Activated CD4-positive, alpha-beta T cell treated with anti-CD3 and anti-CD28 coated beads for 36 hours (primary cell): ENCODE data around the gene UBE2V1. TPM values are rescaled to one million over a fixed set of nuclear protein-coding genes. Genes with fewer than 3 reads are reported as not detected.
"Not testable (repeated sequence)": the region's sequence is repeated elsewhere in the genome, so short reads cannot be mapped to it uniquely, and the experiment has no call there.

Source experiments
- ATAC-seq: fragments of 200-7000 bp; cut with Tn5 transposase; one replicate; pipeline ENCODE4 v1.10.0; 2021; ENCODE audit warnings: mild to moderate bottlenecking, moderate library complexity
- CTCF ChIA-PET: fragments of 350-600 bp; sonication (Branson Sonifier 250); formaldehyde crosslinking; loops from one replicate; lab custom pipeline; 2021; ENCODE audit warnings: antibody characterized with exemption; lab: Charles Lee
- POLR2A ChIA-PET: fragments of 350-600 bp; sonication (Branson Sonifier 250); formaldehyde crosslinking; loops from one replicate; lab custom pipeline; 2021; ENCODE audit warnings: antibody characterized with exemption, inconsistent platforms; lab: Charles Lee
- DNase-seq: peaks from one replicate; pipeline ENCODE4 v3.0.0-alpha.2; 2020
- H3K27ac Mint-ChIP-seq: one replicate; pipeline ENCODE4 v1.8.0; 2021; ENCODE audit warnings: mixed read lengths
- H3K27me3 Mint-ChIP-seq: one replicate; pipeline ENCODE4 v1.8.0; 2021; ENCODE audit warnings: mixed read lengths
- H3K36me3 Mint-ChIP-seq: one replicate; pipeline ENCODE4 v1.8.0; 2021; ENCODE audit warnings: low read depth, mixed read lengths
- H3K4me1 Mint-ChIP-seq: one replicate; pipeline ENCODE4 v1.8.0; 2021; ENCODE audit warnings: mixed read lengths
- H3K4me3 Mint-ChIP-seq: one replicate; pipeline ENCODE4 v1.8.0; 2021; ENCODE audit warnings: mild to moderate bottlenecking, moderate library complexity, mixed read lengths
- H3K9me3 Mint-ChIP-seq: one replicate; pipeline ENCODE4 v1.8.0; 2021; ENCODE audit warnings: low read depth, mixed read lengths
- intact Hi-C, 2 experiments: fragments of 100-400 bp; cut with DNase I in 1 of 2; cut with micrococcal nuclease in 1 of 2; formaldehyde crosslinking; loops; one replicate each; pipeline versions ENCODE4 v1.14.2 to v1.15.1; 2022 to 2024; cut with DNase I, micrococcal nuclease
- total RNA-seq, 2 experiments: library from RNA; stranded (reverse); gene quantifications; one replicate each; pipeline ENCODE4 v1.2.3, GENCODE V29; 2021

Gene UBE2V1
- total RNA-seq, 2 experiments from 2014 or later: 177 to 265 TPM

DNA sequence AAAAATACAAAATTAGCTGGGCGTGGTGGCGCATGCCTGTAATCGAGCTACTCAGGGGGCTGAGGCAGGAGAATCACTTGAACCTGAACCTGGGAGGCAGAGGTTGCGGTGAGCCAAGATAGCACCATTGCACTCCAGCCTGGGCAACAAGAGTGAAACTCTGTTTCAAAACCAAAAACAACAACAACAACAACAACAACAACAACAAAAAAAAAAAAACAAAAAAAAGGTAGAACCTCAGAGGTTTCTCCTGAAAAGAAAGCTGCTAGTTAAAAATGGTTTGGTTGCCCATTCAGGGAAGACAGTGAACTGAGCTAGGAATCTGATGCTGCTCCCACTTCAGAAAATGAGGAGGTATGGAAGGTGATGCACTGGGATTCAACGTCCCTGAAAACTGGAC is 6.3 kb downstream of the UBE2V1 start:
- DNase-seq, H3K4me3 Mint-ChIP-seq, H3K27me3 Mint-ChIP-seq, H3K27ac Mint-ChIP-seq, ATAC-seq, intact Hi-C loops, H3K9me3 Mint-ChIP-seq: not testable (repeated sequence)
- Mint-ChIP-seq H3K36me3 (peaks cover 56% of the 10 kb centered on the region), H3K4me1 (peaks cover 86% of the 10 kb centered on the region)
- ChIA-PET POLR2A (interaction anchor here (0.6 to 0.7 kb wide), 2 partner anchors 126 to 440 kb away, joined by 5 to 16 read pairs; no protein-coding TSS in a partner anchor), CTCF (interaction anchor here (0.6 to 2.9 kb wide), 10 partner anchors 10 to 430 kb away, joined by 3 to 17 read pairs (median 4); no protein-coding TSS in a partner anchor)

DNA sequence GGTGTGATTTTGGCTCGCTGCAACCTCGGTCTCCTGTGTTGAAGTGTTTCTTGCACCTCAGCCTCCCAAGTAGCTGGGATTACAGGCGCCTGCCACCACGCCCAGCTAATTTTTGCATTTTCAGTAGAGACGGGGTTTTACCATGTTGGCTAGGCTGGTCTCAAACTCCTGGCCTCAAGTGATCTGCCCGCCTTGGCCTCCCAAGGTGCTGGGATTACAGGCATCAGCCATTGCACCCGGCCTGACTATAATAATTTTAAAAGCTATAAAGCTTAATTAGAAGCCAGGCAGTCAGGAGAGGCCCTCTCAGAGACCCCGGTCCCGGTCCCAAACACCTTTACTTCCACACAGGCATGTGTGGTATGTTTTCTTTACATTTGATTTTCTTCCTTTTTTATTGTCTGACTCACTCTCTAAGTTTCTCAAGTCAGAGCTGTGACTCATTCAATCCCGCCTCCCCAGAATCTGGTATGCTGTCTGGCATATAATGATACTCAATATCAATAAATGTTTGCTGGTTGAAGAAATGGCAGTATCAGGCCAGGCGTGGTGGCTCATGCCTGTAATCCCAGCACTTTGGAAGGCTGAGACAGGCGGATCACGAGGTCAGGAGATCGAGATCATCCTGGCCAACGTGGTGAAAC is 9.4 kb downstream of the UBE2V1 start:
- peak overlapping the region; percentile 29 for H3K27ac Mint-ChIP-seq
- DNase-seq (peak; percentile 72), ATAC-seq (peak; percentile 85)
- intact Hi-C loops, H3K9me3 Mint-ChIP-seq, H3K27me3 Mint-ChIP-seq, H3K4me3 Mint-ChIP-seq: not testable (repeated sequence)
- peaks cover 68% of the 10 kb centered on the region for H3K4me1 Mint-ChIP-seq
- H3K36me3 Mint-ChIP-seq: peaks cover 42% of the 10 kb centered on the region
- POLR2A ChIA-PET: interaction anchor here (0.7 kb wide), 1 partner anchor 18 kb away, joined by 4 read pairs; no protein-coding TSS in a partner anchor
- CTCF ChIA-PET: interaction anchor here (0.6 to 1.6 kb wide), 8 partner anchors 12 to 500 kb away, joined by 3 to 6 read pairs (median 3); no protein-coding TSS in a partner anchor

DNA sequence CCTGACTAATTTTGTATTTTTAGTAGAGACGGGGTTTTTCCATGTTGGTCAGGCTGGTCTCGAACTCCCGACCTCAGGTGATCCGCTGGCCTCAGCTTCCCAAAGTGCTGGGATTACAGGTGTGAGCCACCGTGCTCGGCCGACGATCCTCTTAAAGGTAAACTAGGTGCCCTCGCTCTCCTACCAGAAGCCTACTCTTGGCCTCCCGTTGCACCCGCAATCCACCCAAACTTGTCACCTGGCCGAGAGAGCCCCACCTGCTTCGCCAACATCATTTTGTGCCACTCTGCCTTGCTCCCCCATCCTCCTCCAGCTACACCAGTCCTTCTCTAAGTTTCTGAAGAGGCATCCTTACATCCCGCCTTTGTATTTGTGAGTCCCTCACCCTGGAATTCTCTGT is 10.4 kb downstream of the UBE2V1 start:
- H3K27ac Mint-ChIP-seq, H3K4me3 Mint-ChIP-seq: not testable (repeated sequence)

DNA sequence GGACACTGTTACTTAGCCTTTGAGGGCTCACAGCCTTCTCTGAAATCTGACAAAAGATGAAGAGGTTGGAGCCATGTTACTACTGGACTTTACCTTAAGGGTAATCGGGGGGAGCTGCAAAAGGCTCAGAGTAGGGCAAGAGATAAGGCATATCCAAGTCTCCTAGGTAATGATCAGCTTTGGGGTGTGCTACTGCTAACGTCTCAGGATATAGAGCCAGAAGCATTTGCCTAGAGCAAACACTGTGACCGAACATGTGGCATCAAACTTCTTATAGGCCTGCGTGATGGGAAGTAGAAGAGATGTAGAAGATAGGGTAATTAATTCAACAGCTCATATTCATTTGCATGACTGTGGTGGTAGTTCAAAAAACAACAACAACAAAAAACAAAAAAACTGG is 11.1 kb downstream of the UBE2V1 start:
- ATAC-seq (no peak), DNase-seq (no peak)
- intact Hi-C loops: no loop called here
- no peaks in the 10 kb centered on the region for H3K9me3 Mint-ChIP-seq
- no peak overlapping the region for H3K4me3 Mint-ChIP-seq
- ChIA-PET CTCF (no interaction called here), POLR2A (no interaction called here)
- H3K27me3 Mint-ChIP-seq: no peaks in the 10 kb centered on the region
- H3K36me3 Mint-ChIP-seq: peaks cover 40% of the 10 kb centered on the region
- H3K27ac Mint-ChIP-seq: peak overlapping the region; percentile 2
- H3K4me1 Mint-ChIP-seq: peaks cover 60% of the 10 kb centered on the region

More for the DNA sequence above, 10.4 kb downstream of the UBE2V1 start:
- POLR2A ChIA-PET, H3K27me3 Mint-ChIP-seq, DNase-seq, ATAC-seq, intact Hi-C loops, H3K9me3 Mint-ChIP-seq: not testable (repeated sequence)
- H3K4me1 Mint-ChIP-seq: peaks cover 65% of the 10 kb centered on the region
- CTCF ChIA-PET: interaction anchor here (0.6 to 1.6 kb wide), 7 partner anchors 13 to 1166 kb away, joined by 3 read pairs; no protein-coding TSS in a partner anchor
- H3K36me3 Mint-ChIP-seq: peaks cover 40% of the 10 kb centered on the region

DNA sequence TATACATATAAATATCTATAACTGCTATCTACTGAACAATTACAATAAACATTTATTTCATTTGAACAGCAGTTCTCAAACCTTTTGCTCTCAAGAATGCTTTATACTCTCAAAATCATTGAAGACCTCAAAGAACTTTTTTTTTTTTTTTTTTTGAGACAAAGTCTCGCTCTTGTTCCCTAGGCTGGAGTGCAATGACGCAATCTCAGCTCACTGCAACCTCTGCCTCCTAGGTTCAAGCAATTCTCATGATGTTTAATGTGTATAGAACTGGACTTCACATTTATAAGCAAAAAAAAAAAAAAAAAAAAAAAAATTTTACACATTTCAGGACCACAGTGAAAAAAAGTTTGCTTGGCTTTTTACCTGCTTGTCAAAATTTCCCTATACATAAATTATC is 11.7 kb downstream of the UBE2V1 start:
- Mint-ChIP-seq H3K4me3 (no peak overlapping the region), H3K36me3 (peaks cover 43% of the 10 kb centered on the region), H3K4me1 (peaks cover 56% of the 10 kb centered on the region), H3K27ac (no peak overlapping the region), H3K9me3 (no peaks in the 10 kb centered on the region), H3K27me3 (no peaks in the 10 kb centered on the region)
- CTCF ChIA-PET: interaction anchor here (1.2 to 5.0 kb wide), 2 partner anchors 9 to 122 kb away, joined by 6 to 23 read pairs; no protein-coding TSS in a partner anchor
- no peak for DNase-seq
- intact Hi-C loops: no loop called here
- ATAC-seq: no peak
- POLR2A ChIA-PET: interaction anchor here (0.8 kb wide), 1 partner anchor 416 kb away, joined by 6 read pairs; no protein-coding TSS in a partner anchor

DNA sequence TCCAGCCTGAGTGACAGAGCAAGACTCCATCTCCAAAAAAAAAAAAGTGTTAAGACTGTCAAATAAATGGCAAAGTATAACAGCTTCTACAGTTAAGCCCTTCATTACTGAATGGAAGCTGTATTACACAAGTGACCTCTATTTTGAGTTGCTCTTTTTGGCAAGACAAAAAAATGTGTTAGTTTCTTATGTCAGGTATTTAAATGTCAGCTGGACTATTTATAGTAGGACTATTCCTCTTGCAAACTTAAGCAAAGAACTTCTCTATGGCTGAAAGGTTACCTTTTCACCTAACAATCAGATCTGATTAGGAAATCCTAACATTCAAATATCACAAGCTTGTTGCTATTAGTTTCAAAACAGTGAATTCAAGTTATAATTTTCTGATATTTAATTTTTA is 12.4 kb downstream of the UBE2V1 start:
- Mint-ChIP-seq H3K36me3 (peaks cover 40% of the 10 kb centered on the region), H3K4me3 (no peak overlapping the region), H3K4me1 (peaks cover 50% of the 10 kb centered on the region), H3K9me3 (no peaks in the 10 kb centered on the region), H3K27ac (no peak overlapping the region), H3K27me3 (no peaks in the 10 kb centered on the region)
- ChIA-PET POLR2A (interaction anchor here (0.7 to 0.8 kb wide), 2 partner anchors 257 to 417 kb away, joined by 3 to 6 read pairs; no protein-coding TSS in a partner anchor), CTCF (interaction anchor here (0.7 to 5.0 kb wide), 5 partner anchors 10 to 122 kb away, joined by 3 to 23 read pairs (median 6); no protein-coding TSS in a partner anchor)
- intact Hi-C loops: no loop called here
- ATAC-seq: no peak
- no peak for DNase-seq

DNA sequence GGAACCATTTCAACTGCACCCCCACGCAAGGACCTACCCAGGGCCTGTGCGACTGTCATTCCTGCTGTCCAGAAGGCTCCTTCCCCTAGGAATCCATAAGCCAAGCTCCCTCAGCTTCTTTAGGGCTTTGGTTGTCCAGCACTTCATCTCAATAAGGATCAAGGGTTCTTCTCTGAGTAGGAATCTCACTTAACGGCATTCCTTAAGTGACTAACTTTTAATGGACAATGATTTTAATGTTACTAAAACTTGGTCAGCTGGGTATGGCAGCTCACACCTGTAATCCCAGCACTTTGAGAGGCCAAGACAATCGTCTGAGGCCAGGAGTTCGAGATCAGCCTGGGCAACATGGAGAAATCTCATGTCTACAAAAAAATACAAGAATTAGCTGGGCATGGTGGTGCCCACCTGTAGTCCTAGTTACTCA is 13.4 kb downstream of the UBE2V1 start:
- no peak for ATAC-seq
- Mint-ChIP-seq H3K27ac (no peak overlapping the region), H3K4me1 (peaks cover 50% of the 10 kb centered on the region)

DNA sequence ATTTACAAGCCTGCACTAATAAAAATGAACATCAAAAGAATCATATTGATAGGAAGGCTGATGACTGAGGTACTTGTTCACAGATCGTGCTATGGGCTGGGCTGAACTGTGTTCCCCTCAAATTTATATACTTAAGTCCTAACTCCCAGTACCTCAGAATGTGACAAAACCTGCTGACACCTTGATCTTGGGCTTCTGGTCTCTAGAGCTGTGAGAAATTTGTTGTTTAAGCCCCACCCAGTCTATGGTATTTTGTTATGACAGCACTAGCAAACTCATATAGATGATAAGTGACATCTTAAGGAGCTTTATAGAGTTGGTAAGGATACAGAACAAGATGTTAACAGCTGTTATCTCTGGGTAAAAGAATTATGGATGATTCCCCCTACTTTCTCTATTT is 13.8 kb downstream of the UBE2V1 start:
- no peak overlapping the region for H3K4me3 Mint-ChIP-seq
- peaks cover 50% of the 10 kb centered on the region for H3K4me1 Mint-ChIP-seq
- POLR2A ChIA-PET: no interaction called here
- intact Hi-C loops: no loop called here
- peak overlapping the region; percentile 51 for H3K27ac Mint-ChIP-seq
- no peaks in the 10 kb centered on the region for H3K27me3 Mint-ChIP-seq
- no peak for DNase-seq
- H3K9me3 Mint-ChIP-seq: no peaks in the 10 kb centered on the region
- CTCF ChIA-PET: interaction anchor here (0.6 to 5.0 kb wide), 5 partner anchors 9 to 54 kb away, joined by 3 to 40 read pairs (median 7); partner anchors contain the start of gene PEDS1
- H3K36me3 Mint-ChIP-seq: peaks cover 49% of the 10 kb centered on the region
- ATAC-seq: no peak

More for the DNA sequence above, 13.4 kb downstream of the UBE2V1 start:
- DNase-seq: no peak
- H3K27me3 Mint-ChIP-seq: no peaks in the 10 kb centered on the region
- CTCF ChIA-PET: interaction anchor here (0.6 to 5.0 kb wide), 5 partner anchors 9 to 96 kb away, joined by 3 to 40 read pairs (median 7); no protein-coding TSS in a partner anchor
- POLR2A ChIA-PET: interaction anchor here (0.7 kb wide), 1 partner anchor 21 kb away, joined by 6 read pairs; no protein-coding TSS in a partner anchor
- H3K9me3 Mint-ChIP-seq: no peaks in the 10 kb centered on the region
- peaks cover 46% of the 10 kb centered on the region for H3K36me3 Mint-ChIP-seq
- H3K4me3 Mint-ChIP-seq: no peak overlapping the region
- intact Hi-C loops: no loop called here

DNA sequence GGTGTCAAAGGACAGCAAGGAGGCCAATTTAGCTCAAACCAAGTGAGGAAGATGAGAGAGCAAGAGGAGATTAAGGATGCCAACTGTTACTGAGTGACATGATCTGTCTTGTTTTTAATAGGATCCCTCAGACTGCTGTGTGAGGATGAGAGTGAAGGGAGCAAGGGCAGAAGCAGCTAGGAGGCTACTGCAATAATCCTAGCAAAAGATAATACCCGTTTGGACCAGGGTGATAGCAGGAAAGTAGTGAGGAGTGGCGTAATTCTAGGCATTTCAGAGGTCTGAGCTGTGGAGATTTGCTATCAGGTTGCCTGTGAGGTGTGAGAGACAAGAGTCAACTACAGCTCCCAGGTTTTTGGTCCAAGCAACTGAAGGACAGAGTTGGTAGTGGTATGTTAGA is 14.7 kb downstream of the UBE2V1 start:
- peaks cover 48% of the 10 kb centered on the region for H3K36me3 Mint-ChIP-seq
- ChIA-PET CTCF (interaction anchor here (0.6 to 5.0 kb wide), 11 partner anchors 9 to 559 kb away, joined by 3 to 40 read pairs (median 4); partner anchors contain the start of genes PEDS1 and UBE2V1), POLR2A (no interaction called here)
- H3K4me3 Mint-ChIP-seq: no peak overlapping the region
- H3K4me1 Mint-ChIP-seq: peaks cover 44% of the 10 kb centered on the region
- no peak for ATAC-seq
- H3K27ac Mint-ChIP-seq: peak overlapping the region; percentile 77
- no peak for DNase-seq
- no peaks in the 10 kb centered on the region for H3K27me3 Mint-ChIP-seq
- intact Hi-C loops: no loop called here
- H3K9me3 Mint-ChIP-seq: no peaks in the 10 kb centered on the region

DNA sequence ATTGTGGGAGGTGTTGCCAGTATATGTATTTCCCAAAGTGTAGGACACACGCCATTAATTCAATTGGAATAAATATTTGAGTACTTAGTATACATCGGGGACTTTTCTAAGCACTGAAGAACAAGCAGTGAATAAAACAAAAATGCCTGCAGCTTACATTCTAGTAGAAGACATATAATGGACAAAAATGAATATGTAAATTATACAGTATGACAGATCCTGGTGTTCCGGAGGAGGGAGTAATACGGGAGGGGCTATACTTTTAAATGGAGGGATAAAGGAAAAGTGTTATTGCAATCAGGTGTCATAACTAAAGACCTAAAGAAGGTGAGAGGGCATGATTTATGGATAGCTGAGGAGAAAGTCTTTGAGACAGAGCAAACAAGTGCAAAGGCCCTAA is 15.1 kb downstream of the UBE2V1 start:
- Mint-ChIP-seq H3K4me1 (peaks cover 44% of the 10 kb centered on the region), H3K36me3 (peaks cover 46% of the 10 kb centered on the region), H3K27me3 (no peaks in the 10 kb centered on the region), H3K4me3 (no peak overlapping the region), H3K9me3 (no peaks in the 10 kb centered on the region), H3K27ac (peak overlapping the region; percentile 77)
- ChIA-PET POLR2A (interaction anchor here (1.7 kb wide), 1 partner anchor 12 kb away, joined by 4 read pairs; no protein-coding TSS in a partner anchor), CTCF (interaction anchor here (0.6 to 5.0 kb wide), 12 partner anchors 8 to 559 kb away, joined by 3 to 40 read pairs (median 4); partner anchors contain the start of genes PEDS1 and UBE2V1)
- DNase-seq (no peak), ATAC-seq (no peak)
- intact Hi-C loops: no loop called here

DNA sequence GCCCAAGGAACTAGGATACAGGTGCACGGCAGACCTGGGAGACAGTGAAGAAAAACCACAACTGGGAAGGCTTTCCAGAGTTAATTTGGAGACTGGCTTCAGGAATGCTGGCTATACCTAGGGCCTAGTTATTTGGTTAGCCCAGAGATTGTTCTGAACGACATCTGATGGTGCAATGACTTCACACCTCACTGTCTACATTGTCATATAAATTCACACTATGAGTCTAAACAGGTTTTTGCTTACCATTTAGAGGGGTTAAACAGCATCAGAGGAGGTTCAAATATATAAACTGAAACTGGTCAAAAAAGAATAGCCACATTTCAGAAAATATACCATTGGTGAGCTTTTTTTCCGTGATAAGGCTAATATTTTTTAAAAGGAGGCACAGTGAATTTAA is 16.7 kb downstream of the UBE2V1 start:
- ChIA-PET CTCF (interaction anchor here (0.6 to 5.0 kb wide), 6 partner anchors 9 to 415 kb away, joined by 3 to 40 read pairs (median 4); no protein-coding TSS in a partner anchor), POLR2A (interaction anchor here (0.7 to 1.7 kb wide), 2 partner anchors 13 to 81 kb away, joined by 4 read pairs; no protein-coding TSS in a partner anchor)
- Mint-ChIP-seq H3K27me3 (no peaks in the 10 kb centered on the region), H3K4me1 (peaks cover 40% of the 10 kb centered on the region), H3K36me3 (peaks cover 37% of the 10 kb centered on the region), H3K9me3 (no peaks in the 10 kb centered on the region), H3K27ac (no peak overlapping the region), H3K4me3 (no peak overlapping the region)
- DNase-seq: no peak
- no peak for ATAC-seq
- intact Hi-C loops: no loop called here
